Loucy (cell line): ENCODE results near the gene ZFP14.

Experiments
- H2AFZ ChIP-seq: fragments of 200-600 bp; sonication (generic); 2 replicates; pipeline ENCODE4 v1.6.0; 2016; ENCODE audit warnings: antibody characterized with exemption, mild to moderate bottlenecking, low read length, moderate library complexity
- H3F3A ChIP-seq: fragments of 200-600 bp; 2 replicates; pipeline ENCODE4 v1.6.0; 2016; ENCODE audit warnings: antibody characterized with exemption, low read depth, mild to moderate bottlenecking
- H3K27me3 ChIP-seq: fragments of 200-600 bp; sonication (generic); 2 replicates; pipeline ENCODE4 v1.6.1; 2014; ENCODE audit warnings: low read length, mild to moderate bottlenecking; ENCODE audit not compliant: insufficient read depth, poor library complexity, severe bottlenecking
- H3K36me3 ChIP-seq: fragments of 200-600 bp; sonication (generic); 2 replicates; pipeline ENCODE4 v1.6.1; 2016; ENCODE audit warnings: low read length; ENCODE audit not compliant: insufficient read depth
- H3K4me1 ChIP-seq: fragments of 200-600 bp; sonication (generic); 2 replicates; pipeline ENCODE4 v1.5.1; 2014; ENCODE audit warnings: low read length, mild to moderate bottlenecking; ENCODE audit not compliant: insufficient read depth, poor library complexity, severe bottlenecking
- H3K4me2 ChIP-seq: fragments of 200-600 bp; sonication (generic); 2 replicates; pipeline ENCODE4 v1.6.0; 2014; ENCODE audit warnings: antibody characterized with exemption, low read length, low read depth, mild to moderate bottlenecking; ENCODE audit not compliant: poor library complexity, severe bottlenecking
- H3K4me3 ChIP-seq: fragments of 200-600 bp; sonication (generic); 2 replicates; pipeline ENCODE4 v1.5.1; 2014; ENCODE audit warnings: low read length, mild to moderate bottlenecking, mixed read lengths; ENCODE audit not compliant: poor library complexity, severe bottlenecking
- H3K79me2 ChIP-seq: fragments of 200-600 bp; sonication (generic); 2 replicates; pipeline ENCODE4 v1.6.1; 2014; ENCODE audit warnings: low read length; ENCODE audit not compliant: insufficient read depth
- H3K9ac ChIP-seq: fragments of 200-600 bp; sonication (generic); 2 replicates; pipeline ENCODE4 v1.6.0; 2014; ENCODE audit warnings: mild to moderate bottlenecking, low read depth, low read length, moderate library complexity; ENCODE audit not compliant: poor library complexity, severe bottlenecking
- H3K9me2 ChIP-seq: fragments of 200-600 bp; sonication (generic); replicated peaks from 2 replicates; pipeline ENCODE4 v1.6.1; 2016; ENCODE audit warnings: low read depth, low read length, mixed read lengths
- H3K9me3 ChIP-seq: fragments of 200-600 bp; sonication (generic); 2 replicates; pipeline ENCODE4 v1.6.1; 2014; ENCODE audit warnings: mild to moderate bottlenecking, antibody characterized with exemption, low read length, low read depth; ENCODE audit not compliant: insufficient read depth
- H4K20me1 ChIP-seq: fragments of 200-600 bp; sonication (generic); 2 replicates; pipeline ENCODE4 v1.6.0; 2014; ENCODE audit warnings: antibody characterized with exemption, low read length, mild to moderate bottlenecking; ENCODE audit not compliant: insufficient read depth, poor library complexity, severe bottlenecking
- CTCF ChIP-seq: fragments of 200-600 bp; sonication (generic); conservative IDR thresholded peaks from 2 replicates; pipeline ENCODE4 v1.5.1; 2014; ENCODE audit warnings: mild to moderate bottlenecking, antibody characterized with exemption, low read length
- EZH2phosphoT487 ChIP-seq: fragments of 200-600 bp; IDR thresholded peaks from 2 replicates; pipeline ENCODE4 v1.6.1; 2018; ENCODE audit warnings: antibody characterized with exemption, mild to moderate bottlenecking, moderate library complexity, borderline replicate concordance

Gene ZFP14

GRCh38 chr19:36409841-36410240 is 30.8 kb upstream of the ZFP14 start:
- Histone ChIP-seq H3K27me3 (no peaks in the 10 kb centered on the region), H3K4me3 (no peak overlapping the region), H2AFZ (no peak overlapping the region), H3K9me3 (no peaks in the 10 kb centered on the region), H3F3A (no peaks in the 10 kb centered on the region), H3K9me2 (no peaks in the 10 kb centered on the region), H3K79me2 (peaks cover 60% of the 10 kb centered on the region), H3K4me1 (peaks cover 4% of the 10 kb centered on the region), H3K9ac (no peak overlapping the region), H3K36me3 (peaks cover 50% of the 10 kb centered on the region; the same call in 1 of the 2 replicates), H4K20me1 (peaks cover 16% of the 10 kb centered on the region), H3K4me2 (no peak overlapping the region)
- TF ChIP-seq CTCF (no peak), EZH2phosphoT487 (no peak)

- TF ChIP-seq EZH2phosphoT487 (no peak), CTCF (no peak)
- Histone ChIP-seq H3K9me3 (no peaks in the 10 kb centered on the region), H4K20me1 (peaks cover 16% of the 10 kb centered on the region), H3K36me3 (peaks cover 60% of the 10 kb centered on the region; the same call in 1 of the 2 replicates), H3K4me2 (no peak overlapping the region), H3K27me3 (no peaks in the 10 kb centered on the region), H3K4me1 (peaks cover 4% of the 10 kb centered on the region), H3F3A (no peaks in the 10 kb centered on the region), H3K79me2 (peaks cover 43% of the 10 kb centered on the region), H2AFZ (no peak overlapping the region), H3K9ac (no peak overlapping the region), H3K4me3 (no peak overlapping the region), H3K9me2 (no peaks in the 10 kb centered on the region)
Observed at GRCh38 chr19:36408101-36408500, 29.1 kb upstream of the ZFP14 start.

GRCh38 chr19:36404498-36404897 is 25.5 kb upstream of the ZFP14 start:
- Histone ChIP-seq H2AFZ (no peak overlapping the region), H3K9me3 (no peaks in the 10 kb centered on the region), H3K4me1 (no peaks in the 10 kb centered on the region), H3K9me2 (no peaks in the 10 kb centered on the region), H3K27me3 (no peaks in the 10 kb centered on the region), H3K4me2 (no peak overlapping the region), H3K79me2 (peaks cover 8% of the 10 kb centered on the region; the same call in 1 of the 2 replicates), H3K36me3 (peaks cover 76% of the 10 kb centered on the region; the same call in 1 of the 2 replicates), H3K4me3 (no peak overlapping the region), H3K9ac (no peak overlapping the region), H4K20me1 (no peaks in the 10 kb centered on the region), H3F3A (no peaks in the 10 kb centered on the region)
- no peak for TF ChIP-seq CTCF
- no peak for TF ChIP-seq EZH2phosphoT487
